H1 (cell line): ENCODE data around the gene MGAT5B. TPM values are rescaled to one million over a fixed set of nuclear protein-coding genes. Genes with fewer than 3 reads are reported as not detected.
"Not testable (repeated sequence)": the region's sequence is repeated elsewhere in the genome, so short reads cannot be mapped to it uniquely, and the experiment has no call there.

Experiments used
- CTCF ChIA-PET: fragments of 300-600 bp; sonication (Branson Sonifier 250); formaldehyde crosslinking; loops from one replicate; lab custom pipeline; 2021; ENCODE audit not compliant: partially characterized antibody; lab: Charles Lee
- POLR2A ChIA-PET: fragments of 300-600 bp; sonication (Branson Sonifier 250); formaldehyde crosslinking; loops from one replicate; lab custom pipeline; 2021; ENCODE audit warnings: inconsistent platforms; ENCODE audit not compliant: partially characterized antibody; lab: Charles Lee
- DNase-seq, 2 experiments: peaks; one replicate each; pipeline versions ENCODE4 v3.0.0 to v3.0.0-alpha.2; 2010 to 2022; ENCODE audit warnings: low spot score in 2 of 2, low read depth in 1 of 2, mixed read lengths in 1 of 2
- FAIRE-seq: peaks from 2 replicates; lab custom pipeline; 2011; peaks lifted over from hg19 to GRCh38; lab: Jason Lieb, UNC
- H2AFZ ChIP-seq: 2 replicates; pipeline ENCODE4 v1.8.1; 2012; ENCODE audit warnings: low read length, inconsistent platforms
- H2AK5ac ChIP-seq: 2 replicates; pipeline ENCODE4 v1.6.1; 2013; ENCODE audit warnings: low read depth, low read length
- H2BK120ac ChIP-seq: replicated peaks from 2 replicates; pipeline ENCODE3; 2013; ENCODE audit warnings: low read depth, low read length, inconsistent platforms
- H2BK12ac ChIP-seq: 2 replicates; pipeline ENCODE4 v1.6.1; 2013; ENCODE audit warnings: low read depth, low read length
- H2BK15ac ChIP-seq: 2 replicates; pipeline ENCODE4 v1.6.1; 2013; ENCODE audit warnings: low read length
- H2BK20ac ChIP-seq: 2 replicates; pipeline ENCODE4 v1.6.1; 2013; ENCODE audit warnings: low read length
- H2BK5ac ChIP-seq: 2 replicates; pipeline ENCODE4 v1.6.1; 2013; ENCODE audit warnings: low read depth, low read length
- H3K14ac ChIP-seq: 2 replicates; pipeline ENCODE4 v1.6.1; 2013; ENCODE audit warnings: inconsistent platforms; ENCODE audit not compliant: insufficient read length
- H3K18ac ChIP-seq: 2 replicates; pipeline ENCODE4 v1.6.1; 2013; ENCODE audit warnings: low read length; ENCODE audit errors: extremely low read depth
- H3K23ac ChIP-seq: 2 replicates; pipeline ENCODE4 v1.6.1; 2013; ENCODE audit warnings: inconsistent platforms; ENCODE audit not compliant: insufficient read length
- H3K23me2 ChIP-seq: 2 replicates; pipeline ENCODE4 v1.6.1; 2013; ENCODE audit warnings: low read depth, low read length
- H3K27ac ChIP-seq: 2 replicates; pipeline ENCODE4 v1.6.1; 2011; ENCODE audit warnings: low read depth, low read length, inconsistent platforms
- H3K27me3 ChIP-seq, 4 experiments: replicated peaks in 1 of 4; 1 replicate in 1 of 4; 2 replicates in 3 of 4; pipeline versions ENCODE4 v1.6.1 to v1.8.1; 2011 to 2013; ENCODE audit warnings: low read length in 3 of 4, mild to moderate bottlenecking in 3 of 4, inconsistent platforms in 2 of 4, mixed read lengths in 2 of 4, moderate library complexity in 1 of 4; ENCODE audit not compliant: control insufficient read depth in 3 of 4, insufficient read depth in 3 of 4; ENCODE audit errors: extremely low read depth in 1 of 4
- H3K36me3 ChIP-seq, 4 experiments: 2 replicates each; pipeline versions ENCODE4 v1.6.1 to v1.8.1; 2011 to 2013; ENCODE audit warnings: mild to moderate bottlenecking in 4 of 4, low read length in 3 of 4, moderate library complexity in 2 of 4, control low read depth in 1 of 4, inconsistent platforms in 1 of 4; ENCODE audit not compliant: insufficient read depth in 4 of 4, control insufficient read depth in 2 of 4
- H3K4ac ChIP-seq: replicated peaks from 2 replicates; pipeline ENCODE3; 2013; ENCODE audit warnings: low read length, low read depth, mixed read lengths, inconsistent platforms; ENCODE audit not compliant: insufficient read length
- H3K4me1 ChIP-seq, 4 experiments: replicated peaks in 1 of 4; 1 replicate in 1 of 4; 2 replicates in 3 of 4; pipeline versions ENCODE4 v1.6.1 to v1.8.1; 2011 to 2013; ENCODE audit warnings: low read length in 3 of 4, inconsistent platforms in 2 of 4, mixed read lengths in 1 of 4; ENCODE audit not compliant: insufficient read depth in 4 of 4, control insufficient read depth in 3 of 4
- H3K4me2 ChIP-seq, 2 experiments: 2 replicates each; pipeline versions ENCODE4 v1.6.1 to v1.8.1; 2011 to 2013; ENCODE audit warnings: low read depth in 2 of 2, low read length in 2 of 2, control low read depth in 1 of 2, inconsistent platforms in 1 of 2, mild to moderate bottlenecking in 1 of 2; ENCODE audit not compliant: insufficient read depth in 1 of 2
- H3K4me3 ChIP-seq, 4 experiments: fragments of 200-600, 300-600 bp in 1 of 4; sonication (generic), shearing (Covaris generic), sonication (Bioruptor Twin) in 1 of 4; 2 replicates each; pipeline versions ENCODE4 v1.5.1 to v1.8.1; 2011 to 2016; ENCODE audit warnings: low read length in 4 of 4, low read depth in 3 of 4, control low read depth in 2 of 4, inconsistent platforms in 2 of 4, mild to moderate bottlenecking in 2 of 4, mixed read lengths in 1 of 4, moderate library complexity in 1 of 4; ENCODE audit not compliant: insufficient read depth in 2 of 4; ENCODE audit errors: extremely low read depth in 1 of 4
- H3K56ac ChIP-seq: replicated peaks from 2 replicates; pipeline ENCODE3; 2013; ENCODE audit warnings: low read depth, mild to moderate bottlenecking, mixed read lengths, low read length, inconsistent platforms; ENCODE audit not compliant: insufficient read length
- H3K79me1 ChIP-seq: 2 replicates; pipeline ENCODE4 v1.6.1; 2013; ENCODE audit warnings: low read depth, low read length, control low read depth
- H3K79me2 ChIP-seq, 2 experiments: 2 replicates each; pipeline versions ENCODE4 v1.6.1 to v1.8.1; 2012 to 2013; ENCODE audit warnings: low read length in 2 of 2, mild to moderate bottlenecking in 2 of 2, inconsistent platforms in 1 of 2; ENCODE audit not compliant: insufficient read depth in 2 of 2, control insufficient read depth in 1 of 2
- H3K9ac ChIP-seq, 4 experiments: replicated peaks in 1 of 4; 1 replicate in 1 of 4; 2 replicates in 3 of 4; pipeline versions ENCODE4 v1.6.1 to v1.8.1; 2011 to 2013; ENCODE audit warnings: low read depth in 3 of 4, low read length in 3 of 4, control low read depth in 2 of 4, mild to moderate bottlenecking in 2 of 4, moderate library complexity in 2 of 4, inconsistent platforms in 1 of 4; ENCODE audit errors: extremely low read depth in 1 of 4
- H3K9me3 ChIP-seq, 2 experiments: 2 replicates each; pipeline versions ENCODE4 v1.6.1 to v1.8.1; 2012 to 2013; ENCODE audit warnings: mild to moderate bottlenecking in 2 of 2, moderate library complexity in 2 of 2, control low read depth in 1 of 2, inconsistent platforms in 1 of 2, low read depth in 1 of 2, low read length in 1 of 2, mixed read lengths in 1 of 2; ENCODE audit not compliant: insufficient read depth in 2 of 2
- H4K20me1 ChIP-seq, 2 experiments: replicated peaks in 1 of 2; 2 replicates each; pipeline versions ENCODE3 to v1.8.1; 2011 to 2013; ENCODE audit warnings: inconsistent platforms in 2 of 2, low read length in 2 of 2, mild to moderate bottlenecking in 1 of 2; ENCODE audit not compliant: insufficient read depth in 2 of 2, control insufficient read depth in 1 of 2
- H4K5ac ChIP-seq: 2 replicates; pipeline ENCODE4 v1.6.1; 2013; ENCODE audit warnings: low read length, low read depth, mixed read lengths, inconsistent platforms; ENCODE audit not compliant: insufficient read length
- H4K8ac ChIP-seq: 2 replicates; pipeline ENCODE4 v1.8.0; 2013; ENCODE audit warnings: mild to moderate bottlenecking, moderate library complexity, low read length, inconsistent platforms; ENCODE audit not compliant: insufficient read depth; ENCODE audit errors: extremely low read depth
- H4K91ac ChIP-seq: replicated peaks from 2 replicates; pipeline ENCODE3; 2013; ENCODE audit warnings: low read length, mixed read lengths, inconsistent platforms; ENCODE audit not compliant: insufficient read length
- ATF2 ChIP-seq: IDR thresholded peaks from 2 replicates; pipeline ENCODE4 v1.6.1; 2012; ENCODE audit warnings: low read length, inconsistent platforms
- CHD2 ChIP-seq: IDR thresholded peaks from 2 replicates; pipeline ENCODE4 v1.6.1; 2012; ENCODE audit warnings: low read length, improper control_type of control experiment
- CTBP2 ChIP-seq: IDR thresholded peaks from 2 replicates; pipeline ENCODE4 v1.7.0; 2011; ENCODE audit warnings: borderline replicate concordance, mild to moderate bottlenecking, moderate library complexity, mixed read lengths, low read length; ENCODE audit not compliant: insufficient read depth, insufficient read length
- JUND ChIP-seq: IDR thresholded peaks from 2 replicates; pipeline ENCODE4 v1.6.1; 2011; ENCODE audit warnings: mild to moderate bottlenecking, improper control_type of control experiment, low read length
- MAFK ChIP-seq: IDR thresholded peaks from 2 replicates; pipeline ENCODE4 v1.6.1; 2012; ENCODE audit warnings: low read depth, mild to moderate bottlenecking, improper control_type of control experiment, low read length
- SP2 ChIP-seq: IDR thresholded peaks from 2 replicates; pipeline ENCODE4 v1.6.1; 2012; ENCODE audit warnings: mild to moderate bottlenecking, low read length, inconsistent platforms
- TCF12 ChIP-seq: IDR thresholded peaks from 2 replicates; pipeline ENCODE4 v1.6.1; 2011; ENCODE audit warnings: low read depth, mild to moderate bottlenecking, low read length
- WGBS, 2 experiments: shearing (Covaris generic) in 1 of 2; methylation state at CpG; one replicate each; pipeline versions ENCODE4 v1.1.6 to v1.1.7; 2013 to 2015; ENCODE audit warnings: low lambda C conversion rate in 2 of 2, mixed read lengths in 2 of 2, inconsistent platforms in 1 of 2, low coverage in 1 of 2, missing lambda C conversion rate in 1 of 2; ENCODE audit not compliant: insufficient replicate concordance in 2 of 2, insufficient coverage in 1 of 2, insufficient read length in 1 of 2; ENCODE audit errors: extremely low coverage in 1 of 2, missing lambda C conversion rate in 1 of 2; 5-methylcytosine and 5-hydroxymethylcytosine counted together
- polyA plus RNA-seq, 7 experiments: library from polyadenylated mRNA; depleted of rRNA in 3 of 7; stranded (reverse) in 5 of 7; unstranded in 2 of 7; fragments of >200 nt in 5 of 7; fragments of 200-250 nt in 2 of 7; gene quantifications; 1 replicate in 5 of 7; 2 replicates in 1 of 7; 4 replicates in 1 of 7; pipeline versions ENCODE4 v1.2.1 to v1.2.3, GENCODE V29; 2011 to 2013; ENCODE audit warnings: missing spikeins in 2 of 7, mixed read lengths in 2 of 7
- total RNA-seq: library from RNA; stranded (reverse); fragmentation: NEBNext Ultra II Directional; extraction: Animal tissue kit (Norgen Biotek cat#: 25700); gene quantifications from 2 replicates; pipeline ENCODE4 v1.2.1, GENCODE V29; 2021

MGAT5B gene
- total and polyA plus RNA-seq, 2 of the 8 experiments (the other 6 are each of a cell fraction or from before 2014, with no cell fraction given): 7.9 to 8.2 TPM

GRCh38 chr17:76974721-76975120, 106.5 kb downstream of the MGAT5B start (continued):
- TF ChIP-seq SP2: no peak
- no peak for TF ChIP-seq MAFK
- TF ChIP-seq CTBP2: no peak
- no peak for TF ChIP-seq CHD2
- TF ChIP-seq JUND: no peak
- no peak for TF ChIP-seq ATF2
- TF ChIP-seq TCF12: no peak

GRCh38 chr17:76978050-76978449, 109.8 kb downstream of the MGAT5B start:
- peaks cover 3 to 11% of the 10 kb centered on the region in 2 experiments; a peak in 2 of 4 replicates for H3K9me3 ChIP-seq

More at GRCh38 chr17:76978050-76978449, 109.8 kb downstream of the MGAT5B start:
- H3K23me2 ChIP-seq, H3K27ac ChIP-seq, H3K56ac ChIP-seq, H4K91ac ChIP-seq, H2BK12ac ChIP-seq, H4K5ac ChIP-seq, FAIRE-seq, H4K8ac ChIP-seq, H3K79me2 ChIP-seq, H3K14ac ChIP-seq, H3K36me3 ChIP-seq, H2BK5ac ChIP-seq, H3K23ac ChIP-seq, H2AK5ac ChIP-seq, DNase-seq, H3K4me2 ChIP-seq, H3K4me1 ChIP-seq, H3K79me1 ChIP-seq, H3K18ac ChIP-seq, H2AFZ ChIP-seq, H3K9ac ChIP-seq, H2BK20ac ChIP-seq, H2BK120ac ChIP-seq, H3K27me3 ChIP-seq, H3K4me3 ChIP-seq, H4K20me1 ChIP-seq, H2BK15ac ChIP-seq, H3K4ac ChIP-seq: not testable (repeated sequence)
- POLR2A ChIA-PET: interaction anchor here (1.6 kb wide), 1 partner anchor 9 kb away, joined by 3 read pairs; no protein-coding TSS in a partner anchor
- CTCF ChIA-PET: interaction anchor here (0.7 kb wide), 1 partner anchor 34 kb away, joined by 5 read pairs; no protein-coding TSS in a partner anchor
- WGBS, 2 experiments: 75% methylated on average over 1 of the region's 1 CpG; no CpG with 5 or more reads in 1 of the 2 experiments
